GM21737 (cell line): ENCODE measurements around the gene LIPA.
"Not testable (repeated sequence)": the region's sequence is repeated elsewhere in the genome, so short reads cannot be mapped to it uniquely, and the experiment has no call there.

ENCODE experiments used
- ATAC-seq: cut with Tn5 transposase; IDR thresholded peaks from one replicate; pipeline ENCODE4 v1.9.1; 2021; ENCODE audit warnings: mild to moderate bottlenecking, moderate library complexity; ENCODE audit not compliant: unreplicated experiment

The LIPA gene

GRCh38 chr10:89171263-89171872 is 80.2 kb downstream of the LIPA start:
- no peak for ATAC-seq

- not testable (repeated sequence) for ATAC-seq
These were observed 83.1 kb downstream of the LIPA start for GRCh38 chr10:89168354-89168900.

GRCh38 chr10:89167915-89168314 is 83.7 kb downstream of the LIPA start:
- no peak for ATAC-seq

- no peak for ATAC-seq
These were observed 85.7 kb downstream of the LIPA start for GRCh38 chr10:89165923-89166322.

- ATAC-seq, result no peak
These were observed 86.7 kb downstream of the LIPA start for GRCh38 chr10:89164920-89165319.

- peak; percentile 28 for ATAC-seq
These were observed 87.5 kb downstream of the LIPA start for GRCh38 chr10:89164080-89164479.
